Neural cell (in vitro differentiated cells): Measurements from ENCODE around the gene DCAF15.

Source experiments
- EZH2 ChIP-seq: fragments of 200-600, 300-800 bp; shearing (Covaris generic), sonication (generic); IDR thresholded peaks from 2 replicates; pipeline ENCODE4 v1.6.1; 2014; ENCODE audit warnings: antibody characterized with exemption, low read length, borderline replicate concordance, mild to moderate bottlenecking; ENCODE audit not compliant: insufficient read depth, poor library complexity, severe bottlenecking
- MXI1 ChIP-seq: fragments of 450-650 bp; conservative IDR thresholded peaks from 2 replicates; pipeline ENCODE4 v1.6.1; 2014; ENCODE audit warnings: antibody characterized with exemption, mild to moderate bottlenecking; ENCODE audit not compliant: poor library complexity, severe bottlenecking
- POLR2AphosphoS5 ChIP-seq: IDR thresholded peaks from 2 replicates; pipeline ENCODE4 v1.6.1; 2012
- TF ChIP-seq, protein P1 (sequence below): IDR thresholded peaks from 2 replicates; pipeline ENCODE4 v1.6.1; 2012; ENCODE audit warnings: borderline replicate concordance

DNA sequence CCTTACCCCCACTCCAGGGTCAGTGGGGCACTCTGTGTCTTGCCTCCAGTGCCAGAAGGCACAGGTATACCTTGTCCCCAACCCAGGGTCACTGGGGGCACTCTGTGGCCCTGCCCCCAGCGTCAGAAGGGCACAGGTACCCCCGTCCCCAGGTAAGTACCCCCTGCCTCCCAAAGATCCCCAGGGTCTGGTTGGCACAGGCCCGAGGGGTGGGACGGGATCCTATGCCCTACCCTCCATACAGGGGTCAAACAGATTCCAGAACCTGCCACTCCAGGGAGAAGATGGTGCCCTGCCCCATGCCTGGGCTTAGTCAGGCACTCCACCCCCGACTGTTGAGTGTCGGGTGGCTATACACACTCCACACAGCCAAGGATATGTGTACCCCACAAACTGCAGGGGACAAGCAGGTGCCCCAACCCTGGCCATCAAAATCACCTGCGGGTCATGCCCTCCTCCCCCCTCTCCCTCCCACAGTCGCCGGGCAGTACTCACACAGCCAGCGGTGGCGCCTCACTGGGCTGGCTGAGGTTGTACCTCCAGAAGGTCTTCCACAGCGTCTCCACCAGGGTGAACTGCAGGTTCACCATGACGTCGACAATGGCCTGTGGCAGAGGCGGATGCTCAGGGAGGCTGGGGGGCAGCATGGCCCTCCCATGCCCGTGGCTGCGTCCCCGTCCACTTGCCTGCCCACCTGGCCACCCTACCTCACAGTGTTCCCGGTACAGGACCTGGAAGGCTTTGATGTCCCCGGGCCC is 13.8 kb downstream of the DCAF15 start:
- TF ChIP-seq EZH2 (no peak), POLR2AphosphoS5 (no peak), MXI1 (no peak)
- TF ChIP-seq, protein P1, sequence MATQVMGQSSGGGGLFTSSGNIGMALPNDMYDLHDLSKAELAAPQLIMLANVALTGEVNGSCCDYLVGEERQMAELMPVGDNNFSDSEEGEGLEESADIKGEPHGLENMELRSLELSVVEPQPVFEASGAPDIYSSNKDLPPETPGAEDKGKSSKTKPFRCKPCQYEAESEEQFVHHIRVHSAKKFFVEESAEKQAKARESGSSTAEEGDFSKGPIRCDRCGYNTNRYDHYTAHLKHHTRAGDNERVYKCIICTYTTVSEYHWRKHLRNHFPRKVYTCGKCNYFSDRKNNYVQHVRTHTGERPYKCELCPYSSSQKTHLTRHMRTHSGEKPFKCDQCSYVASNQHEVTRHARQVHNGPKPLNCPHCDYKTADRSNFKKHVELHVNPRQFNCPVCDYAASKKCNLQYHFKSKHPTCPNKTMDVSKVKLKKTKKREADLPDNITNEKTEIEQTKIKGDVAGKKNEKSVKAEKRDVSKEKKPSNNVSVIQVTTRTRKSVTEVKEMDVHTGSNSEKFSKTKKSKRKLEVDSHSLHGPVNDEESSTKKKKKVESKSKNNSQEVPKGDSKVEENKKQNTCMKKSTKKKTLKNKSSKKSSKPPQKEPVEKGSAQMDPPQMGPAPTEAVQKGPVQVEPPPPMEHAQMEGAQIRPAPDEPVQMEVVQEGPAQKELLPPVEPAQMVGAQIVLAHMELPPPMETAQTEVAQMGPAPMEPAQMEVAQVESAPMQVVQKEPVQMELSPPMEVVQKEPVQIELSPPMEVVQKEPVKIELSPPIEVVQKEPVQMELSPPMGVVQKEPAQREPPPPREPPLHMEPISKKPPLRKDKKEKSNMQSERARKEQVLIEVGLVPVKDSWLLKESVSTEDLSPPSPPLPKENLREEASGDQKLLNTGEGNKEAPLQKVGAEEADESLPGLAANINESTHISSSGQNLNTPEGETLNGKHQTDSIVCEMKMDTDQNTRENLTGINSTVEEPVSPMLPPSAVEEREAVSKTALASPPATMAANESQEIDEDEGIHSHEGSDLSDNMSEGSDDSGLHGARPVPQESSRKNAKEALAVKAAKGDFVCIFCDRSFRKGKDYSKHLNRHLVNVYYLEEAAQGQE = no peak
